Right lung (tissue), 5 donors: ENCODE results near the gene ITIH5. TPM values are rescaled to one million over a fixed set of nuclear protein-coding genes. Genes with fewer than 3 reads are reported as not detected.

ENCODE experiments used
- DNase-seq, 2 donors: peaks; one replicate each; pipeline ENCODE4 v3.0.0-alpha.2; 2013
- polyA plus RNA-seq, 5 donors: library from polyadenylated mRNA; unstranded; fragments of 120-200 nt; gene quantifications; one replicate each; pipeline versions ENCODE4 v1.2.1 to v1.2.3, GENCODE V29; 2013; ENCODE audit warnings: inconsistent platforms in 1 of 5, low replicate concordance in 1 of 5; ENCODE audit not compliant: insufficient read length in 5 of 5, insufficient read depth in 1 of 5

Gene ITIH5
- polyA plus RNA-seq, 5 donors = 26.9 to 38.3 (median 31.9) TPM

DNA sequence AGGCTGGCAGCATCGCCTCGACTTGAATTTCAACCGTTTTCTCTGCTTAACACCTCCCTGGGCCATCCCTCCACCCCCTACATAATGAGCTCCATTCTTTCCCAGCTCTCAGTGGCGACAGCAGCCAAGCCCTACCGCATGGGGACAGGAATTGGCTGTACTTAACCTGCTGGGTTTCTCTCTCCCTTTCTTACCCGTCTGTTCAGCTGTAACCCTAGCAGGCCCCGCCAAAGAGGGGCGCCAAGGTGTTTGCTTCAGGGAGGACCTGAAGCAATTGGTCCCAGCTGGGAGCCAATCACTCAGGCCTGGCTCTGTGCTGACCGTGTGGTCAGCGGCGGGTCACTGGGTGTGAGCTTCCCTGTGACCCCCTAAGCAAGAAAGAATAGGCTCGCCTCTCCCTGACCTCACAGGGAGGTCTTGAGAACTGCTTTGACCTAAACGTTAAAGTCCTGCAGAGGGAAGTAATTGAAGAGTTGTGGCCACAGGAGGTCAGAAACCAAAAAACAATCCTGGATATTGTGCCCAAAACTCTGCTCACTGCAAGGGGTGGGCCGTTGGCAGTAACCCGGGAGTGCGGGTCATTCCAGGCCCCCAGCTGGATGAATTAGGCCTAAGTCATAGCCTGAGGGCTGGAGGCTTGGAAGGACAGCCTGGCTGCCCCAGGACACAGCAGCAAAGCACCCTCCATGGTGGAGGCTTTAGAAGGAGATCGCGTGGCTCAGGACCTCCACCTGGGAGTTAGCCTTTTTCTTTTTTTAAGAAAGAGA, 114.6 kb downstream of the ITIH5 start:
- DNase-seq = no peak

DNA sequence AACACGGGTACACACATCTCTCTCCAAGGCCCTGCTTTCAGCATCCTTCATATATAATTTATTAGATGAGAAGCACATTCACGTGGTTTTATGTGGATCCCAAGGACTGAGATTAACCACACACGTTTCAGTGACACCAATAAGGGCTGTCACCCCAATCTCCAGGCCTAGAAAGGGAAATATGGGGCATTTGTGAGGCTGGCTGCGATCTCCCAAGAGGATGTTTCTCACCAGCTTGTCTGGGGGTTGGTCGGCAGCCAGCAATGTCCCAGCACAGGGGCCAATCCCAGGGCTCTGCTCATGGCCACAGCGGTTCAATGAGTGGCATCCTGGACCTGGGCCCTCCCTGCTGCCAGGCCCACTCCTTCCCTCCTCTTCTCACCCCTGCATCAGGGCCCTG, 115.5 kb downstream of the ITIH5 start:
- DNase-seq = no peak

DNA sequence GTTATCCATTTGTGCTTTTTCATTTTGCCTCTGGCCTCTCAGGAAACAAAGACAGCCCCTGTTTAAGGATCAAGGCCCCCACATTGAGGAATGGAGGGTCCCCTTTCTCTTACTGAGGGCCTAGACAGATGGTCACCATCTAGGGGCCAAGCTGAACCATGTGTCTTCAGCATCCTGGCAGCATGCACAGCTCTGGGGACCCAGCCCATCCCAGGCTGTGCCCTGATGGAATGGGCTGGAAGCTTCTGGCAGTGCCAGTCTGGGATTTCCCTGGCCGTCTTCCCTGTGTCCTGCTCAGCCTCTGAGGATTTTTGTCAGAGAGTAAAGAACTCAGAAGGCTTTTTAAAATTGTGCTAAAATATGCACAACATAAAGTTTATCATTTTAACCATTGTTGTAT, 116.8 kb downstream of the ITIH5 start:
- no peak for DNase-seq

GRCh38 chr10:7547829-7548228, 118.9 kb downstream of the ITIH5 start:
- DNase-seq = no peak

GRCh38 chr10:7547206-7547605, 119.6 kb downstream of the ITIH5 start:
- no peak for DNase-seq

DNA sequence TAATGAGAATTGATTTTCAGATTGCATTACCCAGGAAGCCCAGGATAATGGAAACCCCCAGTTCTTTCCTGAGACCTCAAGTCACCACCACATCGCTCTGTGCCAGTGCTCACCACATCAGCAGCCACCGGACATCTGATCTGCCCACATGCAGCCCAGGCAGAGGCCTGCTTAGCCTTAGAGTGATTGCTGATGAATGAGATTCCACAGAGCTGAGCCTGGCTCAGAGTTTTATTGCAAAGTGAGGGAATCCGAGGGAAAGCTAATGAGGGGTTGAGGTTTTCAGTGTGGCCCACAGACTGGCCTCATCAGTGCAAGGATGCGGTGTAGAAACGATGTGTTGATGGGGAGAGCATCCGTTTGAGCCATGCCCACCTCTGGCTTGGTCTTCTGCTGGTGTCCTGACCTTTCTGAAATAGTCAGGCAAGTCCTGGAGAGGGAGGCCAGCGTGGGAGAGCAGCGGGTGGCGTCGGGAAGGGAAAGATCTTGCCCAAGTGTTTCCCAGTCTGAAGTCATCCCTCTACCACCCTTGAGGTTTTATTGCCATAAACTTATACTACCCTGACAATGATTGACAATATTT, 120.3 kb downstream of the ITIH5 start:
- DNase-seq = no peak

GRCh38 chr10:7545792-7546191, 121.0 kb downstream of the ITIH5 start:
- DNase-seq = no peak

- no peak for DNase-seq
Observed at GRCh38 chr10:7545261-7545660, 121.5 kb downstream of the ITIH5 start.

DNA sequence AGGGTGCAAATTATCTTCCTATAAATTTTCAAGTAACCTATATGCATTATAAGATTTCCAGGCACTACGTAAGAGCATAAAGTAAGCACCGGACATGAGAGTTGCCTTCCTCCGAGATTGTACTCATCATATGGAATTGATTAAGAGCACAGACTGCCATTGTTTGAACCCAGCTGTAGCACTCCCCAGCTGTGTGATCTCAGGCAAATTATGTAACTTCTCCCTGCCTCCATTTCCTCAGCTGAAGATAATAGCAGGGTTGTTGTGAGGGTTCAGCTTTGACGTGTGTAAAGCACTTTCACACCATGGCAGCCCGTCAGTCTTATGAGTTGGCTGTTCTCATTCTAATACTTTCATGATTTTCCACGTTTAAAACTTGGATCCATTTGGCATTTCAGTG, 122.6 kb downstream of the ITIH5 start:
- no peak for DNase-seq

DNA sequence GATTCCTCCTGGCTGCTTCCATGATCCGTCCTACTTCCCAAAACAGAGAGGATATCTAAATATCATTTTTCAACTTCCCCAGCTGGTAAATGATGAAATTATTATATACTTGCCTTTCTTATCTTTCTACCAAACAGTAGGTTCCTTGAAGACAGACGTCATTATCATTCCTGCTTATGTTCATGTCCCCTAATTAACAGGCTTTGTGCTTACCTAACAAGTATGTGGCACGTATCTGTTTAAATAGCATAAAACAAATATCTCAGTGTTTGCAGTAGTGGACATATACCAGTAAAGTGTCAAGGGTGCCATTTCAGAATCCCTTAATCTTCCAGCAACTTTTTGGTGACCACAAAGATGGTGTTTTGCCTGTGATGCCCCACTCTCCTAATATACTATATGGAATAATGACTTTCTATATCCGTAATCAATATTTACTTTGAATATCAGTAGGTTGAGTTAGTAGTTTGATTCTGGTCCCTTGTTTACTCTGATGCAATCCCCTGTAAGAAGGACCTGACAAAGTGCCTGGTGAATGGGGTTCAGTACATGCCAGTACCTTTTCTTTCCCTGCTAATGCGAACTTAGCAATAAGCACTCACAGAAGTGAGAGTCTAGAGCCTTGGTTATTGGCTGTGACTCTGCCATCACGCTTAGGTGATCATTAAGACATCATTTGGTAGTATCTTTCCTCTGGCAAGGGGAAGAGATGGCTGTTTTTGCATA, 124.4 kb downstream of the ITIH5 start:
- no peak for DNase-seq

DNA sequence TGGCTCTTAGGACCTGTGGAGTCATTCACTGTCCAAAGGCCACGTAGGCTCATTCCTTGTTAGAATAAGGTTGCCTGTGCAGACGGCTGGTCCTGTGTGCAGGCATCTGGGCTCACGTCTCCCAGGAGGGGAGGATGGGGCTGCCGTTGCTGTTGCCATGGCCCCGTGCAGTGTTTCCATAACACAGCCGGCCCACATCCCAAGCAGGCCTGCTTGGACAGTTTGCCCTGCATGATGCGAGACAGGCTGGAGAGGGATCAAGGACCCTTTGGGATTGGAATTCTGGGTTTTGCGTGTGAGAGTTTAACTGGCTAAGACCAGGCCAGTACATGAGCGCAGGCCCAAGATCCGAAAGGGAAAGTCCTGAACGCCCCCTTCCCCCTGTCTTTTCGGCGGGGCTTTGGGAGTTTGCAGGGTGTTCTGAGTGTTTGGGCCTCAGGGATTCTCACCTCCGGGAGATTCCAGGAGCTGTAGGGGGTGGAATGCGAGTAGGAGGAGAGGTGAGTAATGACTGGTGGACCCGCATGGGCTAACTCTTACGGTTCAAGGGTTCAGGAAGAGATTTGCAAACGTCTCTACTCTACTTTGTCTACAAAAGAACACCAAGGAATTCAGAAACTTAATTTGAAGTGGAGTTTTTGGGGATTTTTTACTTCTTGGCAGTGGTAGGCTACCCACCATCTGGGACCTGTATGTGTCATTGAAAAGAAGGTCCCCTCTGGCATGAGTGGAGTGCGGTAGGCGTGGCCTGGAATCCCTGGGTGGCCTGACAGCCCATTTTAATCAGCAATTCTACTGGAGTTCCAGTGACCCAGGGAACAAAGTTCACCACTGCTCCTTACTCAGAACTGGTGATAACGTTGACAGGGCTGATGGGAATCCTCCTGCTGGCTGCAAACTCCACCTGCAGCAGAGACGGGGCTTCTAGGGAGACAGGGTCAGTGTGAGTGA, 125.4 kb downstream of the ITIH5 start:
- DNase-seq = peak; percentile 87 to 90

GRCh38 chr10:7538970-7539654, 127.7 kb downstream of the ITIH5 start:
- DNase-seq = no peak

DNA sequence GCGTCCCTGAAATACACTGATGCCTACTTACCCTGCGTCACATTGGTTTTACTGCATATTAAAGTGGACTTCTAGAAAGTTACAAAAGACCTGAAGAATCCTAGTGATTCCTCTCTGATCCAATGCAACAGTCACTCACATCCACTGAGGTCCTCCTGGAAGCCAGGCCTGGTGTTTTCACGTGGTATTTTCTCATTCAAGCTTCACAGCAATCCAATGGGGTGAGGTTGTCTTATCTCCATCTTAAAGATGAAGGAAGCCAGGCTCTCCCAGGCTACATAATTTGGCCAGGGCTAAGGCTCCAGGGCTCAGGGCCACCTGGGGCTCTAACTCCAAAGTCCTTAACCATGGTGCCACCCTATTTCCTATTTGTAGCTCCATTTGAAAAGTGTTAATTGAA, 129.6 kb downstream of the ITIH5 start:
- DNase-seq = no peak

GRCh38 chr10:7534480-7534852, 132.3 kb downstream of the ITIH5 start:
- DNase-seq = no peak

- DNase-seq = no peak
Observed at GRCh38 chr10:7533657-7534479, 132.9 kb downstream of the ITIH5 start.

DNA sequence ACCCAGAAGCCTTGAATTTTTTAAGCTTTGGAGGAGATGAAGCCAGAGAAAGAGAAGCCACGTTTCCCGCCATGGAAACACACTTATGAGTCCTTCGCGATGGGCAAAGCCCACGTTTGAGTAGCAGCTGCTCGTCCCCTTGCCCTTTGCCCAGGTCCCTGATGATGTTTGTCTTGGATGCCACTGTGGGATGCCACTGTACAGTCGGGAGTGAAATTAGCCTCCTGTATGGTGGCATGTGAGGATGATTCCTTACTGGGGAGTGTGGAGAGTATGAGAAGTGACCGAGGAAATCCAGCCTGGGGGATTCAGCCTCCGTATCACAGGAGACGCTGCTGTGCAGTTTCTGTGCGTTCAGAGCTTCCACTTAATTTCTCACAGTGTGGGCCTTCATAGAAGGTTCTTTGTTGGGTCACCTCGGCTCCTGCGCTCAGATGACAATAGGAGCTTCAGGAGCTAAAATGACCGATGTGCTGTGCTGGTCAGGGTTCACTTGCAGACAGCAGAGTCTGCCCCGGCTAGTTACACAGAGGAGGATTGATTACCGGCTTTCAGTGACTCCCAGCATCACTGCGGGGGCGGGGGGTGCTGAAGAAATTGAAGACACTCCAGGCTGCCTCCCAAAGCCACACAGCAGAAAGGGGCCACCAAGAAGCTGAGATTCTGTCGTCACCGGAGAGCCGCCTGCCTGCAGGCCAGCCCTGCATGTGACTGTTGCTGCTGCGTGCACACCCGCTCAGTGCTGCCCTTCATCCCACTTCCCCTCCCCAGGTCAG, 133.9 kb downstream of the ITIH5 start:
- DNase-seq = no peak

GRCh38 chr10:7529638-7530037, 137.1 kb downstream of the ITIH5 start:
- no peak for DNase-seq

- DNase-seq = no peak
Observed at GRCh38 chr10:7527468-7527867, 139.3 kb downstream of the ITIH5 start.

DNA sequence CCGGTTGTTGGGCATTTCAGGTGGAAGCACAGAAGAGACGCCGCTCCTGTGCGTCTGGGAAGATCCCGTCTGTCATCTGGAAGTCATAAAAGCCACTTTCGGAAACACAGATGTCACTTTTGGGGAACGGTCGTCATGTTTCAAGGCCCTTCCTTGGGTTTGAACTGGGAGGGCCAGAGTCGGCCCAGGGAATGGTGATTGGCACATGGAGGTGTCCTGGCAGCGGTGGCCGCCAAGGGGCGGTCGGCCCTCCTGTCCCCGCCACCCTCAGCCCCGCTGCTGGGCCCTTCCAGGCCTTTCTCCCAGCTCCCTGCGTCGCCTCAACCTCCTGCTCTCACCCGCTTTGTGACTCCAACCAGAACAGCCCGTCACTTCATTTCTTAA, 140.8 kb downstream of the ITIH5 start:
- DNase-seq = no peak
